H9 (cell line): Measurements from ENCODE around the gene DLEC1. TPM values are rescaled to one million over a fixed set of nuclear protein-coding genes. Genes with fewer than 3 reads are reported as not detected.

Experiments
- DNase-seq: peaks from one replicate; pipeline ENCODE4 v3.0.0-alpha.2; 2017
- H2AFZ ChIP-seq: one replicate; pipeline ENCODE4 v1.6.1; 2013; ENCODE audit warnings: mild to moderate bottlenecking, low read length, control low read depth, moderate library complexity
- H2AK5ac ChIP-seq: 2 replicates; pipeline ENCODE4 v1.6.1; 2013; ENCODE audit warnings: low read length, control low read depth, mixed read lengths; ENCODE audit not compliant: insufficient read length
- H2BK120ac ChIP-seq: one replicate; pipeline ENCODE4 v1.6.1; 2013; ENCODE audit warnings: low read depth, mild to moderate bottlenecking, low read length, control low read depth, inconsistent platforms; ENCODE audit not compliant: poor library complexity, severe bottlenecking
- H2BK12ac ChIP-seq: 2 replicates; pipeline ENCODE4 v1.6.1; 2013; ENCODE audit warnings: low read length, control low read depth, mixed read lengths, low read depth; ENCODE audit not compliant: insufficient read length
- H2BK15ac ChIP-seq: 2 replicates; pipeline ENCODE4 v1.6.1; 2013; ENCODE audit warnings: low read depth, low read length, control low read depth
- H2BK20ac ChIP-seq: one replicate; pipeline ENCODE4 v1.6.1; 2013; ENCODE audit warnings: low read depth, mild to moderate bottlenecking, low read length, control low read depth, inconsistent platforms; ENCODE audit not compliant: poor library complexity, severe bottlenecking
- H2BK5ac ChIP-seq: 2 replicates; pipeline ENCODE4 v1.6.1; 2013; ENCODE audit warnings: low read length, control low read depth, mixed read lengths; ENCODE audit not compliant: insufficient read length
- H3K14ac ChIP-seq: 2 replicates; pipeline ENCODE4 v1.6.1; 2013; ENCODE audit warnings: low read length, control low read depth; ENCODE audit not compliant: insufficient read depth
- H3K18ac ChIP-seq: 2 replicates; pipeline ENCODE4 v1.6.1; 2013; ENCODE audit warnings: low read depth, mild to moderate bottlenecking, mixed read lengths, low read length, control low read depth; ENCODE audit not compliant: insufficient read length
- H3K23ac ChIP-seq: 2 replicates; pipeline ENCODE4 v1.6.1; 2013; ENCODE audit warnings: low read length, control low read depth, mixed read lengths, low read depth; ENCODE audit not compliant: insufficient read length
- H3K23me2 ChIP-seq: 2 replicates; pipeline ENCODE4 v1.6.1; 2013; ENCODE audit warnings: low read depth, mild to moderate bottlenecking, mixed read lengths, low read length, control low read depth; ENCODE audit not compliant: insufficient read length, poor library complexity, severe bottlenecking
- H3K27ac ChIP-seq: 2 replicates; pipeline ENCODE4 v1.5.1; 2013; ENCODE audit warnings: low read length, control low read depth, mixed read lengths, low read depth; ENCODE audit not compliant: insufficient read length
- H3K27me3 ChIP-seq: 2 replicates; pipeline ENCODE4 v1.6.1; 2013; ENCODE audit warnings: low read length, control low read depth, inconsistent platforms; ENCODE audit not compliant: insufficient read depth
- H3K4ac ChIP-seq: 2 replicates; pipeline ENCODE4 v1.6.1; 2013; ENCODE audit warnings: low read depth, mild to moderate bottlenecking, control low read depth, inconsistent platforms, low read length, moderate library complexity
- H3K4me1 ChIP-seq: 2 replicates; pipeline ENCODE4 v1.6.1; 2013; ENCODE audit warnings: low read length, control low read depth, inconsistent platforms; ENCODE audit not compliant: insufficient read depth
- H3K4me2 ChIP-seq: 2 replicates; pipeline ENCODE4 v1.6.1; 2013; ENCODE audit warnings: low read length, control low read depth, mixed read lengths; ENCODE audit not compliant: insufficient read length, insufficient read depth
- H3K56ac ChIP-seq: 2 replicates; pipeline ENCODE4 v1.6.1; 2013; ENCODE audit warnings: low read depth, mild to moderate bottlenecking, mixed read lengths, low read length, control low read depth; ENCODE audit not compliant: insufficient read length
- H3K79me1 ChIP-seq: 2 replicates; pipeline ENCODE4 v1.6.1; 2013; ENCODE audit warnings: low read depth, mild to moderate bottlenecking, moderate library complexity, low read length, control low read depth, inconsistent platforms; ENCODE audit not compliant: insufficient read depth, poor library complexity, severe bottlenecking
- H3K79me2 ChIP-seq: 2 replicates; pipeline ENCODE4 v1.6.1; 2013; ENCODE audit warnings: low read length, control low read depth, inconsistent platforms; ENCODE audit not compliant: insufficient read depth
- H3K9ac ChIP-seq: 2 replicates; pipeline ENCODE4 v1.6.1; 2013; ENCODE audit warnings: low read length, control low read depth, mixed read lengths; ENCODE audit not compliant: insufficient read length; ENCODE audit errors: extremely low read depth
- H3K9me3 ChIP-seq: one replicate; pipeline ENCODE4 v1.6.1; 2013; ENCODE audit warnings: low read depth, low read length, inconsistent platforms; ENCODE audit not compliant: control insufficient read depth
- H3T11ph ChIP-seq: one replicate; pipeline ENCODE4 v1.6.1; 2013; ENCODE audit warnings: mild to moderate bottlenecking, low read length, control low read depth, inconsistent platforms
- H4K20me1 ChIP-seq: one replicate; pipeline ENCODE4 v1.6.1; 2013; ENCODE audit not compliant: control insufficient read depth, insufficient read length, insufficient read depth
- H4K5ac ChIP-seq: 2 replicates; pipeline ENCODE4 v1.6.1; 2013; ENCODE audit warnings: low read depth, mild to moderate bottlenecking, mixed read lengths, low read length, control low read depth; ENCODE audit not compliant: insufficient read length
- H4K8ac ChIP-seq: replicated peaks from 2 replicates; pipeline ENCODE4 v1.6.1; 2013; ENCODE audit warnings: low read length, control low read depth, mixed read lengths, low read depth; ENCODE audit not compliant: insufficient read length
- H4K91ac ChIP-seq: 2 replicates; pipeline ENCODE4 v1.6.1; 2013; ENCODE audit warnings: low read depth, mild to moderate bottlenecking, moderate library complexity, mixed read lengths, low read length, control low read depth; ENCODE audit not compliant: insufficient read length
- H3K27ac Mint-ChIP-seq, 3 experiments: 2 replicates in 2 of 3; 3 replicates in 1 of 3; pipeline ENCODE4 v1.8.0; 2020 to 2021; ENCODE audit warnings: mixed read lengths in 3 of 3, mild to moderate bottlenecking in 1 of 3, moderate library complexity in 1 of 3
- H3K27me3 Mint-ChIP-seq: 2 replicates; pipeline ENCODE4 v1.8.0; 2021; ENCODE audit warnings: low read depth, mild to moderate bottlenecking, moderate library complexity, mixed read lengths
- H3K36me3 Mint-ChIP-seq, 3 experiments: 2 replicates in 2 of 3; 3 replicates in 1 of 3; pipeline ENCODE4 v1.8.0; 2020 to 2021; ENCODE audit warnings: low read depth in 3 of 3, mixed read lengths in 3 of 3; ENCODE audit not compliant: insufficient read depth in 1 of 3
- H3K4me1 Mint-ChIP-seq, 2 experiments: 2 replicates each; pipeline ENCODE4 v1.8.0; 2020; ENCODE audit warnings: mixed read lengths in 2 of 2
- H3K4me3 Mint-ChIP-seq, 2 experiments: 2 replicates in 1 of 2; 3 replicates in 1 of 2; pipeline ENCODE4 v1.8.0; 2020 to 2021; ENCODE audit warnings: mild to moderate bottlenecking in 2 of 2, mixed read lengths in 2 of 2, moderate library complexity in 1 of 2
- H3K9me3 Mint-ChIP-seq, 2 experiments: 2 replicates in 1 of 2; 3 replicates in 1 of 2; pipeline ENCODE4 v1.8.0; 2020; ENCODE audit warnings: mild to moderate bottlenecking in 2 of 2, mixed read lengths in 2 of 2, moderate library complexity in 1 of 2
- WGBS: extraction: QIAGEN DNeasy Blood & Tissue Kit; methylation state at CpG from one replicate; pipeline ENCODE4 v1.1.7; 2013; ENCODE audit warnings: missing lambda C conversion rate, low lambda C conversion rate, mixed read lengths; ENCODE audit not compliant: insufficient read length; ENCODE audit errors: extremely low coverage; 5-methylcytosine and 5-hydroxymethylcytosine counted together
- total RNA-seq: library from RNA; stranded (reverse); gene quantifications from 2 replicates; pipeline ENCODE4 v1.2.1, GENCODE V29; 2021
- TF ChIP-seq, protein P1 (sequence below): fragments of 200-600 bp; sonication (generic); conservative IDR thresholded peaks from 3 replicates; pipeline ENCODE4 v1.8.0; 2021; ENCODE audit warnings: antibody characterized with exemption, mild to moderate bottlenecking

The DLEC1 gene
- total RNA-seq, 1 experiment from 2014 or later, result 2.1 TPM

DNA sequence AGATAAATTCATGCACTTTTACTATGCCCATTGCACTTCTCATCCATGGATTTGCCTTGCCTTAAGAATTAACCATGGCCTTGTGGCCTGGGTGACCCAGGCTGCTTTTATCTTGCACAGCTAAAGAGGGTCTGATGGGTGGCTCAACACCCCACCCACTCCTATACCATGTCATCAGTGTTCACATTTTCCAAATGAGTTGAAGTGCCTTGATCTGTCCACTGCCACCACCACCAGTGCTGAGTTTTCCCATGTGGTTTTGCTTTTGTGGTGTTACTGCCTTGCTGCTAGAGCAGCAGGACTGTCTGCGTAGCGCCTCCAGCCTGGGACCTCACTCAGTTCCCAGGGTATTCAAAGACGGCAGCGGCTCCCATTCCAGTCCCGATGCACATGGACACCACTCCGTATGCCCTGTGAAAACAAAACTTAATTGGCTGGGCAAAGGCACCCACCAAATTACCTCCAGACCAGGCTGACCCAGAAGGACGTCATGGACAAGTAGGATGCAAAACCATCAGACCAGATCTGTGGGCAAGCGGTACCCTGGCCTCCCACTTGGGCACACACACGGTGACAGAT is 83.8 kb downstream of the DLEC1 start:
- H2BK12ac ChIP-seq, result no peak overlapping the region
- H3K56ac ChIP-seq, result no peak overlapping the region
- H3K23me2 ChIP-seq, result no peaks in the 10 kb centered on the region
- no peak overlapping the region for H2BK15ac ChIP-seq
- H3K79me1 ChIP-seq, result no peaks in the 10 kb centered on the region
- no peak overlapping the region for H4K8ac ChIP-seq
- TF ChIP-seq, protein P1, sequence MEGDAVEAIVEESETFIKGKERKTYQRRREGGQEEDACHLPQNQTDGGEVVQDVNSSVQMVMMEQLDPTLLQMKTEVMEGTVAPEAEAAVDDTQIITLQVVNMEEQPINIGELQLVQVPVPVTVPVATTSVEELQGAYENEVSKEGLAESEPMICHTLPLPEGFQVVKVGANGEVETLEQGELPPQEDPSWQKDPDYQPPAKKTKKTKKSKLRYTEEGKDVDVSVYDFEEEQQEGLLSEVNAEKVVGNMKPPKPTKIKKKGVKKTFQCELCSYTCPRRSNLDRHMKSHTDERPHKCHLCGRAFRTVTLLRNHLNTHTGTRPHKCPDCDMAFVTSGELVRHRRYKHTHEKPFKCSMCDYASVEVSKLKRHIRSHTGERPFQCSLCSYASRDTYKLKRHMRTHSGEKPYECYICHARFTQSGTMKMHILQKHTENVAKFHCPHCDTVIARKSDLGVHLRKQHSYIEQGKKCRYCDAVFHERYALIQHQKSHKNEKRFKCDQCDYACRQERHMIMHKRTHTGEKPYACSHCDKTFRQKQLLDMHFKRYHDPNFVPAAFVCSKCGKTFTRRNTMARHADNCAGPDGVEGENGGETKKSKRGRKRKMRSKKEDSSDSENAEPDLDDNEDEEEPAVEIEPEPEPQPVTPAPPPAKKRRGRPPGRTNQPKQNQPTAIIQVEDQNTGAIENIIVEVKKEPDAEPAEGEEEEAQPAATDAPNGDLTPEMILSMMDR, result no peak
- peaks cover 3% of the 10 kb centered on the region; the same call in 1 of the 2 replicates for H3K27me3 Mint-ChIP-seq
- no peak overlapping the region for H3K4me3 Mint-ChIP-seq
- no peaks in the 10 kb centered on the region for H3K79me2 ChIP-seq
- H3K36me3 Mint-ChIP-seq, result peaks cover 43 to 87% (median 65%) of the 10 kb centered on the region in 3 experiments; a peak in 6 of 7 replicates
- H4K5ac ChIP-seq, result no peak overlapping the region
- H3T11ph ChIP-seq, result no peak overlapping the region
- no peak overlapping the region for H2AK5ac ChIP-seq
- H3K23ac ChIP-seq, result no peak overlapping the region
- no peak overlapping the region for H2BK20ac ChIP-seq
- H3K18ac ChIP-seq, result no peak overlapping the region
- H3K27ac ChIP-seq, result no peak overlapping the region
- no peak for DNase-seq
- no peak overlapping the region for H3K27ac Mint-ChIP-seq
- H3K4me2 ChIP-seq, result no peak overlapping the region
- no peaks in the 10 kb centered on the region for H3K4me1 ChIP-seq
- no peaks in the 10 kb centered on the region for H4K20me1 ChIP-seq
- H3K14ac ChIP-seq, result no peak overlapping the region
- no peaks in the 10 kb centered on the region for H3K9me3 Mint-ChIP-seq
- no peak overlapping the region for H4K91ac ChIP-seq
- no peaks in the 10 kb centered on the region for H3K27me3 ChIP-seq
- H3K4ac ChIP-seq, result no peak overlapping the region
- peaks cover 0 to 3% of the 10 kb centered on the region in 2 experiments; a peak in 1 of 4 replicates for H3K4me1 Mint-ChIP-seq
- WGBS, result no CpG with 5 or more reads among the region's 9 CpGs
- no peak overlapping the region for H2BK5ac ChIP-seq
- no peak overlapping the region for H2BK120ac ChIP-seq
- H2AFZ ChIP-seq, result no peak overlapping the region
- H3K9me3 ChIP-seq, result no peaks in the 10 kb centered on the region
- no peak overlapping the region for H3K9ac ChIP-seq
